Gastroesophageal sphincter (tissue), 4 donors: ENCODE results near the gene REM1. TPM values are rescaled to one million over a fixed set of nuclear protein-coding genes. Genes with fewer than 3 reads are reported as not detected.
"Not testable (repeated sequence)": the region's sequence is repeated elsewhere in the genome, so short reads cannot be mapped to it uniquely, and the experiment has no call there.

Source experiments
- ATAC-seq: fragments of 150-250 bp; one replicate; pipeline ENCODE4 v1.9.1; 2016; ENCODE audit warnings: mild to moderate bottlenecking, moderate library complexity
- H3K27ac ChIP-seq, 4 donors: fragments of 200-600 bp; sonication (generic) in 3 of 4; 1 replicate in 3 of 4; 2 replicates in 1 of 4; pipeline ENCODE4 v1.5.1; 2016 to 2019
- H3K27me3 ChIP-seq: fragments of 200-600 bp; sonication (generic); one replicate; pipeline ENCODE4 v1.5.1; 2019
- H3K36me3 ChIP-seq, 2 donors: fragments of 200-600 bp; sonication (generic); one replicate each; pipeline ENCODE4 v1.5.1; 2019; ENCODE audit warnings: control low read depth in 1 of 2
- H3K4me1 ChIP-seq, 3 donors: fragments of 200-600 bp; sonication (generic); 1 replicate in 2 of 3; 2 replicates in 1 of 3; pipeline ENCODE4 v1.5.1; 2016 to 2019; ENCODE audit warnings: control low read depth in 2 of 3
- H3K4me3 ChIP-seq, 2 donors: fragments of 200-600 bp; sonication (generic); one replicate each; pipeline ENCODE4 v1.5.1; 2019; ENCODE audit warnings: mild to moderate bottlenecking in 1 of 2, moderate library complexity in 1 of 2
- H3K9me3 ChIP-seq, 3 donors: fragments of 200-600 bp; sonication (generic); one replicate each; pipeline ENCODE4 v1.5.1; 2017 to 2019; ENCODE audit warnings: control low read depth in 2 of 3
- CTCF ChIP-seq, 4 experiments: fragments of 200-600 bp in 2 of 4; fragments of 450-650 bp in 2 of 4; sonication (generic) in 1 of 4; IDR thresholded peaks; one replicate each; pipeline ENCODE4 v1.5.1; 2017 to 2019; ENCODE audit warnings: antibody characterized with exemption in 4 of 4, mild to moderate bottlenecking in 2 of 4, moderate library complexity in 2 of 4
- EP300 ChIP-seq: sonication (generic); formaldehyde crosslinking; IDR thresholded peaks from one replicate; pipeline ENCODE4 v1.6.1; 2017; ENCODE audit warnings: antibody characterized with exemption, mild to moderate bottlenecking
- POLR2A ChIP-seq, 2 donors: fragments of 450-650 bp; IDR thresholded peaks; one replicate each; pipeline ENCODE4 v1.6.1; 2017; ENCODE audit warnings: antibody characterized with exemption in 2 of 2, mild to moderate bottlenecking in 2 of 2, moderate library complexity in 1 of 2
- POLR2AphosphoS5 ChIP-seq: sonication (generic); formaldehyde crosslinking; IDR thresholded peaks from one replicate; pipeline ENCODE4 v1.6.1; 2017; ENCODE audit warnings: antibody characterized with exemption
- WGBS, 2 donors: methylation state at CpG; one replicate each; pipeline ENCODE4 v1.1.5; 2018; ENCODE audit warnings: low coverage in 1 of 2; 5-methylcytosine and 5-hydroxymethylcytosine counted together
- total RNA-seq, 4 donors: library from RNA; depleted of rRNA; stranded (reverse); fragments of >200 nt; gene quantifications; one replicate each; pipeline ENCODE4 v1.1.0, GENCODE V29; 2016

The REM1 gene
- total RNA-seq, result 1 to 10 TPM; 3.2 to 7.1 (median 5.4) TPM

GRCh38 chr20:31474758-31475427, at the start of gene REM1, which contains the start of gene DEFB124:
TSS of gene REM1 (plus strand) at chr20:31475288. CDS start at chr20:31476446, 1,158 bp downstream.
TSS of gene DEFB124 (minus strand) at chr20:31475127. CDS start at chr20:31473013, 2,114 bp downstream.
- peak within 1 kb of the TSS; percentile 31 to 58 for H3K4me3 ChIP-seq
- TF ChIP-seq POLR2A (IDR thresholded peaks at IDR 0.05) (peak; percentile 12 to 13), POLR2AphosphoS5 (peak; percentile 6), CTCF (IDR thresholded peaks at IDR 0.05) (no peak), EP300 (no peak)
- H3K9me3 ChIP-seq, result no peaks in the 10 kb centered on the region
- peaks cover 0 to 37% (median 7%) of the 10 kb centered on the region in 3 donors for H3K4me1 ChIP-seq
- peak; percentile 85 for ATAC-seq
- H3K27ac ChIP-seq, result peak within 1 kb of the TSS in 3 of 4 donors; percentile 68 to 78 (median 77)
- WGBS, 2 donors, result 0 to 21% methylated on average over 3 to 4 of the region's 33 CpGs
- H3K36me3 ChIP-seq, result no peaks in the 10 kb centered on the region
- H3K27me3 ChIP-seq, result peaks cover 10% of the 10 kb centered on the region

- TF ChIP-seq POLR2AphosphoS5, result no peak
- TF ChIP-seq POLR2A (IDR thresholded peaks at IDR 0.05), result no peak
- no peak for TF ChIP-seq EP300
- no peak for TF ChIP-seq CTCF (IDR thresholded peaks at IDR 0.05)
- no peaks in the 10 kb centered on the region for H3K4me1 ChIP-seq
- ATAC-seq, result no peak
- H3K27me3 ChIP-seq, result peaks cover 24% of the 10 kb centered on the region
- no peaks in the 10 kb centered on the region for H3K36me3 ChIP-seq
- H3K9me3 ChIP-seq, result peaks cover 0 to 18% (median 0%) of the 10 kb centered on the region in 3 donors
- H3K4me3 ChIP-seq, result no peak overlapping the region
- H3K27ac ChIP-seq, result no peak overlapping the region
Measured at GRCh38 chr20:31425797-31426196, 49.3 kb upstream of the REM1 start.

GRCh38 chr20:31426891-31427551, 48.1 kb upstream of the REM1 start:
- H3K4me3 ChIP-seq, H3K4me1 ChIP-seq, H3K36me3 ChIP-seq, ATAC-seq, H3K27ac ChIP-seq: not testable (repeated sequence)
- Histone ChIP-seq H3K27me3 (peaks cover 24% of the 10 kb centered on the region), H3K9me3 (peaks cover 0 to 18% (median 0%) of the 10 kb centered on the region in 3 donors)
- no CpG with 5 or more reads among the region's 48 CpGs for WGBS, 2 donors

GRCh38 chr20:31427576-31427975, 47.5 kb upstream of the REM1 start:
- Histone ChIP-seq H3K9me3 (peaks cover 0 to 18% (median 0%) of the 10 kb centered on the region in 3 donors), H3K27me3 (peaks cover 24% of the 10 kb centered on the region)
- not testable (repeated sequence) for H3K27ac ChIP-seq, H3K4me1 ChIP-seq, H3K4me3 ChIP-seq, H3K36me3 ChIP-seq, ATAC-seq
- WGBS, 2 donors, result no CpG with 5 or more reads among the region's 31 CpGs

GRCh38 chr20:31430568-31431115, 44.4 kb upstream of the REM1 start:
- Histone ChIP-seq H3K36me3 (no peaks in the 10 kb centered on the region), H3K27ac (no peak overlapping the region), H3K9me3 (peaks cover 0 to 18% (median 0%) of the 10 kb centered on the region in 3 donors), H3K27me3 (peaks cover 20% of the 10 kb centered on the region), H3K4me3 (no peak overlapping the region), H3K4me1 (no peaks in the 10 kb centered on the region)
- ATAC-seq, result no peak
- no peak for TF ChIP-seq EP300
- TF ChIP-seq CTCF (IDR thresholded peaks at IDR 0.05), result no peak
- no peak for TF ChIP-seq POLR2A (IDR thresholded peaks at IDR 0.05)
- no peak for TF ChIP-seq POLR2AphosphoS5
- 63 to 82% methylated on average over 3 to 4 of the region's 4 CpGs for WGBS, 2 donors
